NCI-H2029 treated with DMSO at 0.1 percent for 48 hours (cell line): ENCODE data around the gene MAST4.

Source experiments
- DNase-seq: peaks from one replicate; lab custom pipeline; 2025; lab: John Stamatoyannopoulos, UW

MAST4 gene

GRCh38 chr5:67019065-67019845, 423.1 kb downstream of the MAST4 start:
- DNase-seq: no peak

GRCh38 chr5:67020096-67020615, 424.0 kb downstream of the MAST4 start:
- DNase-seq: no peak

GRCh38 chr5:67021031-67021430, 424.8 kb downstream of the MAST4 start:
- no peak for DNase-seq

GRCh38 chr5:67021521-67021920, 425.3 kb downstream of the MAST4 start:
- no peak for DNase-seq

GRCh38 chr5:67021962-67022361, 425.8 kb downstream of the MAST4 start:
- DNase-seq: no peak

- no peak for DNase-seq
These were observed 429.3 kb downstream of the MAST4 start for GRCh38 chr5:67025457-67025856.

- DNase-seq: no peak
These were observed 430.1 kb downstream of the MAST4 start for GRCh38 chr5:67026278-67026677.

- DNase-seq: no peak
These were observed 431.0 kb downstream of the MAST4 start for GRCh38 chr5:67027171-67027570.

GRCh38 chr5:67028371-67028770, 432.2 kb downstream of the MAST4 start:
- DNase-seq: no peak

GRCh38 chr5:67028941-67029340, 432.7 kb downstream of the MAST4 start:
- DNase-seq: no peak

- no peak for DNase-seq
These were observed 433.3 kb downstream of the MAST4 start for GRCh38 chr5:67029481-67029880.

GRCh38 chr5:67030289-67031056, 434.3 kb downstream of the MAST4 start:
- no peak for DNase-seq

- no peak for DNase-seq
These were observed 434.9 kb downstream of the MAST4 start for GRCh38 chr5:67031057-67031443.

GRCh38 chr5:67031692-67032091, 435.5 kb downstream of the MAST4 start:
- DNase-seq: no peak

- DNase-seq: no peak
These were observed 436.9 kb downstream of the MAST4 start for GRCh38 chr5:67032921-67033664.

- no peak for DNase-seq
These were observed 437.9 kb downstream of the MAST4 start for GRCh38 chr5:67033880-67034651.

- no peak for DNase-seq
These were observed 439.0 kb downstream of the MAST4 start for GRCh38 chr5:67035098-67035740.

- DNase-seq: no peak
These were observed 441.0 kb downstream of the MAST4 start for GRCh38 chr5:67037171-67037570.

- no peak for DNase-seq
These were observed 442.8 kb downstream of the MAST4 start for GRCh38 chr5:67038817-67039603.
